NCI-H1436 (cell line): ENCODE measurements around the gene NUAK1.

ENCODE experiments used
- DNase-seq: peaks from one replicate; lab custom pipeline; 2025; lab: John Stamatoyannopoulos, UW

Gene NUAK1

DNA sequence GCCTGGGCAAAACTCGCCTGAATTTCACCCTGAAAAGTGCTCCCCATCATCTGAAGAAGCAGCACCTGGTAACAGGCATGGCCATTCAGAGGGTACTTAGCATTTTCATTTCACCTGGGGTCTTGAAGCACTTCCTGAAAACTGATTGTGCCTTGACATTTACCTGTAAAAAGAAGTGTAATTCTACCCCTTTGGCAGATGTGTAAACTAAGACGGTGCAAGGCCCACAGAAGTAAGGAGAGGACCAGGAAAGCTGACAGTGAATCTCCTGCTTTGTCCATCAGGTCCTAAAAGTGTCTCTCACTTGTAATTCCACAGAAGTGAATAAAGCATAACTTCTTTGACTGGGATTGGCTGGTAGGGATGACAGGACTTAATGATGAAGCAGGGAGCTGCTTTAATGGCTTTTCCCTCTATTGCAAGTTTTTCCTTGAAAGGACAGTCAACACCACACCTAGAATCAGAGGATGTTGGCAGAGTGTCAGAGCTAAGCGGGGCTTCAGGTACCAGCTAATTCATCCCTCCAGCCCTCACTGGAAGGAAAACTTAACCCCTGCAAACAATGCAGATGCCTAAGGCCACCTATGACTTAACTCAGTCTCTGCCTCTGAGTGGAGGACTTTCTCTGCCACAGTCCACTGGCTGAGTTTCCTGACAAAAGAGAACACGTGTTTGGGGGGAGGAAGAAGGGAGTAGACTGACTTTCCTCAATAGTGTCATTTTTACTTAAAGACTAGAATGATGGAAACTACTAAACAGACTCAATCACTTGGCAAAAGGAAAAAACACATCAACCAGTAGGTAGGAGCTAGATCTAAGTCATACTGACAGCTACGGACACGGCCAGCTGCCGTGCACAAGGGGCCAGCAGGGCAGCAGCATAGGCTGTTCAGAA is 74.7 kb downstream of the NUAK1 start:
- no peak for DNase-seq

DNA sequence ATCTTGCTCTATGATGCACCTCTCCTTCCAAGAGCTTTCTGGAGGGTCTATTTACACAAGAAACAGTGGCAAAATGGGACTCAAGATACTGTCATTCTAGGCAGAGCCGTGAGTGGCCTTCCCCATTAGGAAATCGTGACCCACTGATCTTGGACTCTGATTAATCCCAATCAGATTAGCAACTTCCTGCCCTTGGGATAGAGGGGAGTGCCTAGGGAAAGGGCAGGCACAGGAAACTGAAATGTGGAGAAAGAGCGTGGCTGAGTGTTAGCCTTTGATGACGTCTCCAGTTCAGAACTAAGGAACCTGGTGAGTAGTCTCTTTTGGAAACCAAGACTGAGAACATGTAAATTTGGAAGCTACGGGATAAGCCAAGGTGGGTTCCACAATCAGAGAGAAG is 76.1 kb downstream of the NUAK1 start:
- DNase-seq: no peak

DNA sequence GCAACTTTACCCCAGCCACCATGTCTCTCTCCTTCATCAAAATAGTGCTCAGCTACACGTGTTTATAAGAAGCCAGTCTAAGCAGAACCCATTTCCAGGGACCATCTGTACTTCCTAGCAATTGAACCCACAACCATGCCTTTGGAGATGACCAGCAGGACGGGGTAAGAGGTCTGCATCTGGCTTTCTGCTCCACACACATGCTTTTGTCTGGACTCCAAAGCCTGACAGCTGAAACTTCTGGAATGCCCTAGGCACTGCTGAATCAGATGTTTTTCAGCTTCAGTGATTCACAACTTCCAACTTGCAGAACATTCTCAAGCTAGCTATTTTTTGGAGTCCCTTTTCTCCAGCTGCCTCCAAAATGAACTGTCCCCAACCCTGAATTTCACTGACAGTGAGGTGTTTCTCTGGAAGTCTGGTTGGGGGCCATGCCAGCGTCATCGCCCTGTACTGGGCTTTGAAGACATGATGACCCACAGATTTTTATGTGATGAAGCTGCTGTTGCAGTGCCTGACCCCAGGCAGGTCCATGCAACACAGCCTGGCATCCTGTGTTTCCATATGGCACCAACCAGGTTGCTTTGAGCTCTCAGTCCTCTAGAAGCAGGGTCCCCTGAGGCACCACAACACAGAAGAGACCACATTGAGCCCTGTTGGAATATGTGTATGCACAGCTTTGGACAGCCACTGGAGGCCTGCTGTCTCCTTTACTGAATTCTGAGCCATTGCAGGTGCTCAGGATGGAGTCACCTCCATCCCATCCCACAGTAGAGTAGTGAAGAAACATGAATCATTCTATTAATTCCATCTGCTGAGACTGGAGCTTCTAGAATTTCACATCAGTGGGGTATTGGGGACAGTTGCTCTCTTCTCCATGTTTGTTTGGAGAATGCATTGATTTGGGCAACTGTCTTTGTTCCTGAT is 80.2 kb downstream of the NUAK1 start:
- DNase-seq: no peak

DNA sequence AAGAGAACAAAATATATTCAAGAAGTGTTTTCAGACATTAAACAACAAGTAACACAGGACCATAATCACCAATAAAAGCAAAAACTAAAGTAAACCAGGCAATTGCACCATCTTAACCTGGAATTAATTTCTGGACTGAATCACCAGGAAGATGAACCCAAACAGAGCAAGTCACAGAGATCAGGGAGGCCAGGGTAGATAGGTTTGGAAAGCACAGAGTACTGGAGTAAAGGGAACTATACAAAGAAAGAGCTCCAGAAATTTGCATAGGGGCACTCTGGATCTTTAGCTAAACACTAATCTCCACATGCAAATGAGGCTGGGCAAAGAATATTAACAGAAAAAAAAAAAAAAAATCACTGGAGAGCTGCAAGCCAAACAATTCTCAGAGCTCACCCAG is 84.7 kb downstream of the NUAK1 start:
- no peak for DNase-seq

DNA sequence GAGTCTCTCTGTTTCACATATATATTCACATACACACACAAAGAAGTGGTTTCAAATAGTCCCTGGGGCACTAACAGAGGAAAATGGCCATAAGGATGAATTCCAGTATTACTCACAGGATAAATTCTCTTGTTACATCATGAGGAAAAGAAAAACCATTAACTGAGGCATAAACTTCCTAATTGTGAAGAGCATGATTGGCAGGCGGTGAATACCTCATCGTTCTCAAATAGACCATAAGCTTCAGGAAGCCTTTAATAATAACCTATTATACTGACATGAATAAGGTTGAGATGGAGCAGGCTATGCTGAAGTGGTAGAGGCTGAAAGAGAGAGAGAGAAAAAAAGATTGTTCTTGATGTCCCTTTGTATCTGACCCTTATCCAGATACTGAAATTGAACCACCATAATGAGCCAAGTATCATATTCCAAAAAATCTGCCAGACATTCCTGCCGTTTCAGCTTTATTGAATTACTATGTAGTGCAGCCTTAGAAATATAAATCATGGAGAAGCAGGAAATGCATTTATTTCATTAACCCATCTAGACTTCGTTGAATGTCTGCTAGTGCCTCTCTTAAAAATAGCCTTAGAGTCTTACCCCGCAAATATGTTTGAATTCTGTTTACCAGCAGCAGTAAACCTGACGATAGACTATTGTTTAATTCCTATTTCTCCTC is 86.8 kb downstream of the NUAK1 start:
- DNase-seq: no peak

DNA sequence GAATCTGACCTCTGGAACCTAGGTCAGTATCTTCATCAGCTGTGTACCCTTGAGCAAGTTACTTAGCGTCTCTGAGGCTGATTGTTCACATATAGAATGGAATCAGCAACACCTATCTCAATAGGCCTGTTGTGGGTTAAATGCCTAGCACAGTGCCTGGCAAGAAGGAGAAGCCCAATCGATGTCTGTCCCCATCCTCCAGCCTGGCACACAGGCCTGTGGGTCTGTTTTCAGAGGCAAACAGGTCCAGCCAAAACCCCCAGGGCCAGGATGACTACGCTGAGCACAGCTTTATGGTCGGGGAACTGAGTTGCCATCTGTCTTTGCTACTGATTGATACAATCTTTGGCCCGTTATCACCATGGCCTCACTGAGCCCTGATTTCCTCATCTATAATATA is 89.2 kb downstream of the NUAK1 start:
- DNase-seq: no peak

DNA sequence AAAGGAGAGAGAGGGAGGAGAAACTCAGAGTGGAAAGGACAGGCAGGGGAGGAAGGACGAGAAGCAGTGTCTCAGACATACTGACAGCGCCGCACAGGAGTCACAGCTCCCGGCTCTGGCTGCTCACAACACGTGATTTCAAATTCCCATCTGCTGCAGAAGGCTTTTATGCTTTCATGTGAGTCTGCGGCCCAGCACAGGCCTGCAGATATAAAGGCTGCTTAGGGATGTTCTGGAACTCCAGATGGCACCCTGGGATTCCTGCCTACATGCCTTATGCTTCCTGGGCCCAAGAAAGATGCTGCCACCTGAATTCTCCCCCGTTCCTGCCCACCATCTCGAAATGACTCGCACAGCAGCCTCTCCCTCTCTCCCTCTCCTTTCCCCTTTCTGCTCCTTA is 89.6 kb downstream of the NUAK1 start:
- DNase-seq: no peak

DNA sequence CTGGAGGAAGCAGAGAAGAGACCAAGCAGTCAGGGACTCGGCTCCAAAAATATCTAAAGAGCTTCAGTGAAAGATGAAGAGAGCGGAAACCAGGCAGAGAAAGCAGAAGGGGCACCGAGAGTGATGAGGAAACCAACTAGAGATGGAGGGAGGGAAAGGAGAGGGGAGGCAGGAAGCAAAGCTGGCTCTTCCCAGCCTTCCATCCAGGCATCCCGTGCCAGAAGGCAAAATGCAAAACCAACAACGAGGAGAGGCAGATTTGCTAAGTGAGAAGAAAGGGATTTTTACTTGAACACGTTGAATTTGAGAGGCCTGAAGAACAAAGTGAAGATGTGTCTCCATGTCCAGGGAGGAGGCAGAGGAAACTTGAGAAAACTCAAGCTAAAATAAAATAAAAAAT is 90.1 kb downstream of the NUAK1 start:
- DNase-seq: no peak

DNA sequence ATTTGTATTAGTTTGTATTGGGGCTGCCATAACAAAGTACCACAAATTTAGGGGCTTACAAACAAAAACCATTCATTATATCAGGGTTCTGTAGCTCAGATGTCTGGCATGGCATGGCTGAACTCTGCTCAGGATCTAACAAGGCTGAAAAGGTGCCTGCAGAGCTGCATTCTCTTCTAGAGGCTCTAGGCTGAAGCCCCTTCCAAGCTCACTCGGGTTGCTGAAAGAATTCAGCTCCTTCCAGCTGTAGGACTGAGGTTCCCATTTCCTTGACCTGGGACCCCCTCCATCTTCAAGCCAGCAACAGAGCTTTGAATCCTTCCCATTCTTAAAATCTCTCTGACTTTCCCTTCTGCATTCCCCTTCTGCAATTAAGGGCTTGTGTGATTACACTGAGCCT is 90.7 kb downstream of the NUAK1 start:
- DNase-seq: no peak

DNA sequence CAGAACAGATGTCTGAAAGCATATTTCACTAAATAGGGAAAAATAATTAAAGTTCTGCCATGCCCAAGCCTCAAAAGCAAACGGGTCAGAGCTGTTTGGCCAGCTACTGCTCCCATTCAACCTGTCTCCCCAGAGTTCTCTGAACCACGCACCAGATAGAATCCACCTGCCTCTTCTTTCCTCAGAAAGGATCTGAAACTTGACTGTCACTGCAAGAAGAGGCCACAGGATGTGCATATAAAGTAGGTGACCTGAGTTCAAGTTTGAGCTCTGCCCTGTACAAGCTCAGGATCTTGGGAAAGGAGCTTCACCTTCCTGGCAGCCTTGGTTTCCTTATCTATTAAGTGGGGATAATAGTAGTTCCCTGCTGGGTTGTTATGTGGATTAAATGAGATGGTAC is 91.8 kb downstream of the NUAK1 start:
- no peak for DNase-seq

DNA sequence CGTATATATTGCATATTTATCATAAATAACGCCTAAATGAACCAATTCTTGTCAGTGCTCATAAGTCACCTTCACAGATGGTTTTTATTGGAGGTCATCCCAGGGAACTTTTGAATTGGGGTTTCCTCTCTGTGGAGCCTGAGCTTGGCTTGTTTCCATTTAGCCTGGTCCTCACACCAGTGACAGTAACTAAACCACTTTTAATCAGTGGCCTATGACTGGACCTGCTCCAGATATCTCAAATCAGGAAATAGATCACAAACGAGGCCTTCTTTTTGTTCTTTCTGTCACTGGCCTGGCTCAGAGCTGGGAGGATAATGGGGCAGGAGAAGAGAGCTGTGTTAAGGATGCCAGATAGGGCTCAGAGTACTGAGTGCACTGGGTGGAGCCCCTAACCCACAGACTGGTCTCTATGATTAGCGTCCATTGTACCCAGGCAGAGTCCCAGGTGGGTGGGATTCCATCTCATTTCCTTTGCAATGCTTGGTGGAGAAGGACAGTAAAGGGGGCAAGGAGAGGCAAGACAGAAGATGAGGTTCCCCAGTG is 92.4 kb downstream of the NUAK1 start:
- DNase-seq: no peak

DNA sequence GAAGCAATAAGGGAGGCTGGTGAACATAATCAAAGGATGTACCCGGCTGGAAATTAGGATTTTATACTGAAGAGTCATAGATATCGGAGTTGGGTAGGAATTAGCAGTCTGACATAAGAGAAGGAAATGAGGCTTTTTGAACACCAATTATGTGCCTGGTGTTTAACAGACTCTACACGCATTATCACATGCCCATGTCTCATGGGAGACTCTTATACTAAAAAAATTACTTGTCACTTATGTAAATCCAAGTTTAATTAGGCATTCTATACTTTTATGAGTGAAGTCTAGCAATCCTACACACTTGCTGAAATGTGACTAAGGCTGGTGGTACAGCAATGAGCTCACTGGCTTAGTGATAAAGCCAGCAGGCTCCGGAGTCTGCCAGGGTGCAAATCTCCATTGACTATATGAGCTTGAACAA is 93.5 kb downstream of the NUAK1 start:
- DNase-seq: peak; percentile 25

DNA sequence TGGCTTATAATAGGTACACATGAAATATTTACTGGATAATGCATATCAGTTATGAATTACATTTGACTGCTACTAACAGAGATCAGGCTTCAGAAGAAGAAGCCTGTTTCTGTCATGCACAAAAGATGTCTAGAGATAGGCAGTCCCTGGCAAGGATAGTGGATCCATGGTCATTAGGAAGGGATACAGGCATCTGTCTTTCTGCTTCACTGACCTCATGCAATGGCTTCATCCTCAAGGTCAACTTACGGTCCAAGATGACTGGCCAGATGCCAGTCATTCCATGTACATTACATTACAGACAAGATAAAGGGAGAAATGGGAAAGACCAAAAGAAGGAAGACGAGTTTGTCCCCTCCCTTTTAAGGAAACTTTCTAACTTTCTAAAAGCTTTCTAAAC is 94.0 kb downstream of the NUAK1 start:
- no peak for DNase-seq

DNA sequence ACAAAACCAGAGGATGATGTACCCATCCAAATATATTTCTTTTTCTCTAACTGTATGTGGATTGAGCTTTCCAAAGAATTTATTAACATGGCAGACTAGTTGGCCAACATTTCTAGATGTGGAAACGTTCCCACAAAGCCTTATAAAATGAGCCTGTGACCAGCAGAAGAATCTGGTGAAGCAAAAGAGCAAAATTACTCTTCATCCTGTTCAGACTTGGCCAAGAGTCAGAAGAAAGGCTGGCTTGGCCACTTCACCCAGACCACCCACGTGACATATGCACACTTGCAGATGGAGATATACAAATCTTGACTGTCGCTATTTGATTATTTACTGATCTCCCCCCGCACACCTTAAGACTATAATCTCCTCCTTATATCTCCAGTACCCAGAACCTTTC is 96.7 kb downstream of the NUAK1 start:
- no peak for DNase-seq

DNA sequence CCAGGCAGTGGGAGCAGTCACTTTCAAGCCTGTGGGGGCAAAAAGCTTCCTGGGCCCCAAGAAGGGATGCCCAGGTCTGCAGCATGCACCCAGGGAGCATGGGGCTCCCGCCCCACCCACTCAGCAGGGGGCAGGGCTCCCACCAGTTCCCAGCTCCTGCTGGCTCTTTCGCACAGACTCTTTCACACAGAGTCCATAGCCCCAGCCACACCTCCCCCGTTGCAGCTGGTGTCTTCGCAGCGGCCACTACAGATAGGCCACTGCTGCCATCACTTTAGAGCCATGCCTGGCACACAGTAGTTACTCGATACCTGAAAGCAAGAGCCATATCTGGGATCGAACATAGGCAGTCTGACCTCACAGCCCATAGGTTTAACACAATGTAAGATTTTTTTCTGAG is 98.2 kb downstream of the NUAK1 start:
- no peak for DNase-seq

DNA sequence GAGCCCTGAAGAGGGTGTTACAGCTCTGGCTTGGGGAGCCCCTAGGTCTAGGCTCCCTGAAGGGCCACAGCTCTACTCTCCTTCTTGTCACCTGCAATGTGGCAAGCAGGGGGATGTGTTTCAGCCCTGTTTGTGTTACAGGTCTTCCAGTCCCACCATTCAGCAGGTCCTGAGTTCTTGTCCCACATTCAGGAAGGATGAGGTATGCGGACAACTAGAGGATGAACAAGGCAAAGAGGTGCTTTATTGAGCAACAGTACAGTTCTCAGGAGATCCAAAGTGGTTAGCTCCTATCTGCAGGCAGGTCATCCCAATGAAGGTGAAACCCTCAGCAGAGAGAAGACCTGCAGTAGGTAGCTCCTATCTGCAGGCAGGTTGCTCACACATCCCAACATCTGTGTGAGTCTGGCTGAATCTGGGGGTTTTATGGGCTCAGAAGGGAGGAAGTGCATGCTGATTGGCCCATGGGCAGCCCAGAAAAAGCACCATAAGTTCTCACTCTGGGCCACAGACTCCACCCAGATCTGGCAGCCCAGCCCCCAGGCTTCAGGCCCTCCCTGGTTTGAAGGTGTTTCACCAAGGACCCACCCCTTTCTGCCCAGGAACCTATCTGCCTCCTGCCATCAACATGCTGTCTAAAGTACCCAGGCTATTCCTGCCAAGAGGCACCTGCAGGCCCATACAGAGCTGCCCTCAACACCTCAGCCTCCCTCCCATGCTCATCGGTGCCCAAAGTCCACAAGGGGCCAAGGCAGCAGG is 98.9 kb downstream of the NUAK1 start:
- no peak for DNase-seq

DNA sequence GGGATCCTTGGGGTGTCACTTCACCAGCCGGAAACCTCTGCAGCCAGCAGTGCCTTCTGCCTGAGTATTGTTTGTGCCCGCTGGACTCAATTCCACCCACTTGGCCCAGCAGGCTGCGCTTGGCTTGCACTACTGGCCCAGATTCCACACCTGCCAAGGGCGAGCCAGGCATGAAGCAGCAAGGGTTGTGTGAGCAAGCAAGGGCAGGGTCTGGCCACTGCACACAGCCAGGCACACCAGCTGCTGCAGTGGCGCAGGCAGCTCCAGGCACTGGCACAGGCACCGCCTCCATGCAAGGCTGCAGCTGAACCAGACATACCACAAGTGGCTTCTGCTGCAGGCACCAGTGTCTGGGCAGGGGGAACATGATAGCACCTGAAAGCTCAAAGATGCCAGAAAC is 99.5 kb downstream of the NUAK1 start:
- no peak for DNase-seq

DNA sequence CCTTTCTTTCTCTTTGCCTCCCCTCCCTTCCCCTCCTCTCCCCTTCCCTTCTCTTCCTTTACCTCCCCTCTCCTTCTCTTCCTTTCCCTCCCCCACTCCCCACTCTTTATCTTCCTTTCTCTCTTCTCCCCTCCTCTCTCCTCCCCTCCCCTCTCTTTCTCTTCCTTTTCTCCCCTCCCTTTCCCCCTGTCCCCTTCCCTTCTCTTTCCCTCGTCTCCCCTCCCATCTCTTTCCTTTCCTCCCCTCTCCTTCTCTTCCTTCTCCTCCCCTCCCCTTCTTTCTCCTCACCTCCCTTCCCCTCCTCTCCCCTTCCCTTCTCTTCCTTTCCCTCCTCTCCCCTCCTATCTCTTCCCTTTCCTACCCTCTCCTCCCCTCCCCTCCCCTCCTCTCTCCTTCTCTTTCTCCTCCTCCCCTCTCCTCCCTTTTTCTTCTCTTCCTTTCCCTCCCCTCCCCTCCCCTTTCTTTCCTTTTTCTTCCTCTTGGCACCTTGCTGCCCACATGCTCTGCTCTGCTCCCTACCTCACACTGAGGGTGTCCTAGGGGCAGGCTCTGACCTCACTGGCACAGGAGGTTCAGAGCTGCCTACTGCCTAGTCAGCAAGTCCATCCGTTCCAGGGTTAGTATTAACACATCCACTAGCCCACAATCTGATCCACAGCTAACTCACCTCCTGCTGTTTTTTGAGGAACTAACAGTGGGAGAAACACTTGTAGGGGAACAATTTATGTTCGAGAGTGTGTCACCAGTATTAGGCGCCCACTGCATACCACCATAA is 101.0 kb downstream of the NUAK1 start:
- no peak for DNase-seq

DNA sequence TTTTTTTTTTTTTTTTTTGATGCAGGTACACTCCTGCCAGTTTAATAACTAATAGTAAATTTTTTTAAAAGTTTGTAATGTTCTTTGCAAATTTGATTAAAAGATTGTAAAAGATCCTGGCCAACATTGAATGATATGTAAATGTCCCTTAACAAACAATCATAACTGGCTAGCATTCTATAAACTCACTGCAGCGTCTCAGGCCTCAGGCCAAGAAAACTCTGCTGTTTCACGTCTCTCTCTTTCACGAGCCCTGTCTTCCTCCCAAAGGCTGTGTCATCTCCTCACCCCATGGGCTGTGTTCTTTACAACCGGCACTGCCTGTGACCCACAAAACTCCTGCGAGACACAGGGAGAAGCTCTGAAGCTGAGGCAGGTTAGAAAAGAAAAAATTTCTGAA is 103.3 kb downstream of the NUAK1 start:
- DNase-seq: no peak

DNA sequence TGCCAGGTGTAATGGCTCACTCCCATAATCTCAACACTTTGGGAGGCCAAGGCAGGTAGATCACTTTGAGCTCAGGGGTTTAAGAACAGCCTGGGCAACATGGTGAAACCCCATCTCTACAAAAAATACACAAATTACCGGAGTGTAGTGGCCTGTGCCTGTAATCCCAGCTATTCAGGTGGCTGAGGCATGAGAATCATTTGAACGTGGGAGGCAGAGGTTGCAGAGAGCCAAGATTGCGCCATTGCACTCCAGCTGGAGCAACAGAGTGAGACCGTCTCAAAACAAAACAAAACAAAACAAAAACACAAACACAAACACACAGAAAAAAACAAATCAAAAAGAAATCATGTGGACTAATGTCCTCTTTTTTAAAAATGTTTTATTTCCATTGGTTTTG is 104.4 kb downstream of the NUAK1 start:
- DNase-seq: no peak
